Activated T-helper 1 cell treated with anti-CD3 and anti-CD28 coated beads, Interleukin-12 subunit alpha, Interleukin-12 subunit beta, Interleukin-2, Interleukin-4 antibody, amounts not matched to agents 30 ng/mL and 10 ng/mL and 1 ng/mL, durations not matched to agents 14 hours and 24 hours and 36 hours (primary cell): Measurements from ENCODE around the gene INTS6L. TPM values are rescaled to one million over a fixed set of nuclear protein-coding genes. Genes with fewer than 3 reads are reported as not detected.

ENCODE experiments used
- total RNA-seq: library from RNA; stranded (reverse); gene quantifications from 2 replicates; pipeline ENCODE4 v1.2.3, GENCODE V29; 2022

INTS6L gene
- total RNA-seq, 1 donor from 2014 or later: 38.7 TPM

Other genes starting within 250 kb of the INTS6L start
- gene ETDC, start 211.2 kb upstream of the INTS6L start, total RNA-seq: not detected in 2 replicates
- 8.1 and 9.3 TPM in 2 replicates for gene ZNF75D, start 176.6 kb upstream of the INTS6L start, total RNA-seq
- 0.73 and 0.98 TPM in 2 replicates for gene ZNF449, start 175.9 kb upstream of the INTS6L start, total RNA-seq
- gene SMIM10L2A, start 98.7 kb upstream of the INTS6L start, total RNA-seq: 1.3 TPM in 2 replicates
- gene CT45A1, start 193.0 kb downstream of the INTS6L start, total RNA-seq: not detected in 2 replicates
- not detected in 2 replicates for gene CT45A3, start 247.5 kb downstream of the INTS6L start, total RNA-seq